GM19468 (cell line): Measurements from ENCODE around the gene SZT2.
A peak's percentile ranks its signal among the peaks of the same experiment; 100 is the strongest.
"Not testable (repeated sequence)": the region's sequence is repeated elsewhere in the genome, so short reads cannot be mapped to it uniquely, and the experiment has no call there.

Experiments used
- ATAC-seq: cut with Tn5 transposase; IDR thresholded peaks from one replicate; pipeline ENCODE4 v1.9.1; 2021; ENCODE audit warnings: mild to moderate bottlenecking, moderate library complexity, moderate number of reproducible peaks; ENCODE audit not compliant: unreplicated experiment; ENCODE audit errors: extremely low read depth

The SZT2 gene

DNA sequence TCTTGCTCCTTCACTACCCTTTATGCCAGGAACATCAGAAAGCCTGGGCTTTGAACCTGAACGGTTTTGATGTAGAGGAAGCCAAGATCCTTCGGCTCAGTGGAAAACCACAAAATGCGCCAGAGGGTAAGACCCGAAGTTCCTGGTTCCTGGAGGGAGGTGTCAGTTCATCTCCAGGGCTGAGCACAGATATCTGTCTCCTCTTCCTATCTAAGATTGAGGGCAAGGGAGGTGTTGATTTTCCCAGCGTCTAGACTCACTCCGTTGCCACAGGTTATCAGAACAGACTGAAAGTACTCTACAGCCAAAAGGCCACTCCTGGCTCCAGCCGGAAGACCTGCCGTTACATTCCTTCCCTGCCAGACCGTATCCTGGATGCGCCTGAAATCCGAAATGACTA is 30.0 kb upstream of the SZT2 start:
- no peak for ATAC-seq

GRCh38 chr1:43360616-43361015 is 29.1 kb upstream of the SZT2 start:
- ATAC-seq = no peak

- no peak for ATAC-seq
Measured at GRCh38 chr1:43363283-43363934, 26.3 kb upstream of the SZT2 start.

GRCh38 chr1:43363935-43364525 is 25.7 kb upstream of the SZT2 start:
- ATAC-seq = no peak

GRCh38 chr1:43365678-43366077 is 24.0 kb upstream of the SZT2 start:
- ATAC-seq = no peak

DNA sequence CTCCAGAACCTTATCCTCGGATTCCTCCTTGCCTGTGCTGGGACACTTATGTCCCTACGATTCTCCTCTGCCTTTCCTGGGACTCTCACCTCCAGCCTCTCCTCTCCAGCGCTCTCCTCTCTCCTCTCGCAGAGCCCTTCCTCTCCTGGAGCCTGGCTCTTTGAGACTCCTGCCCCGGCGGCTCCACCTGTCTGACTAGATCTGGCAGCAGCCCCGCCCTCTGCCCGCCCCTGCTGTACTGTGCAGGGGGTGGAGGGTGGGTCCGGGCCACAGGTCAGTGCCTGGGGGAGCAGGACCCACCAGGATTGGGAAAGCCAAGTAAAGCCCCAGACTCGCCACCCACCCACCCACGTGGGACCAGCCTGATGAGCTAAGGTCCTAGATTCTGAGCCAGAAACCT is 23.5 kb upstream of the SZT2 start:
- ATAC-seq = no peak

DNA sequence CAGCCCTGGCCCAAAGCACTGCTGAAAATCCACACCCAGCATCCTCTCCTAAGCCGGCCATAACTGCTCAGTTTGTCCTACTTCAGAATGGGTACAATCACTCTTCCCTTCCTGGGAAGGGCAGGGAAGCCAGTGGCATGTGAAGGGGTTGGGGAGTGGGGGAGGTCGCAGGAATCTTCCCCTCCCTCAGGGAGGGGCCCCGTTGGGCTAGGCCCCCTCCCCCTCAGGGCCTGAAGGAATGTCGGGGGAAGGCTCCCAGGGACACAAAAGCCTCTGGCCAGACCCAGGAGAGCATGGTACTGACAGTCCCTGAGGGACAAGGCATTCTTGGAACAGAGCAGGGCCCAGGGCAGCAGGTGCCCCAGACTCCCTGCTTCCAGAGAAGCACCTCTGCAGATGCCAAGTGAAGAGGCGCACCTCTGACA is 23.1 kb upstream of the SZT2 start:
- no peak for ATAC-seq

DNA sequence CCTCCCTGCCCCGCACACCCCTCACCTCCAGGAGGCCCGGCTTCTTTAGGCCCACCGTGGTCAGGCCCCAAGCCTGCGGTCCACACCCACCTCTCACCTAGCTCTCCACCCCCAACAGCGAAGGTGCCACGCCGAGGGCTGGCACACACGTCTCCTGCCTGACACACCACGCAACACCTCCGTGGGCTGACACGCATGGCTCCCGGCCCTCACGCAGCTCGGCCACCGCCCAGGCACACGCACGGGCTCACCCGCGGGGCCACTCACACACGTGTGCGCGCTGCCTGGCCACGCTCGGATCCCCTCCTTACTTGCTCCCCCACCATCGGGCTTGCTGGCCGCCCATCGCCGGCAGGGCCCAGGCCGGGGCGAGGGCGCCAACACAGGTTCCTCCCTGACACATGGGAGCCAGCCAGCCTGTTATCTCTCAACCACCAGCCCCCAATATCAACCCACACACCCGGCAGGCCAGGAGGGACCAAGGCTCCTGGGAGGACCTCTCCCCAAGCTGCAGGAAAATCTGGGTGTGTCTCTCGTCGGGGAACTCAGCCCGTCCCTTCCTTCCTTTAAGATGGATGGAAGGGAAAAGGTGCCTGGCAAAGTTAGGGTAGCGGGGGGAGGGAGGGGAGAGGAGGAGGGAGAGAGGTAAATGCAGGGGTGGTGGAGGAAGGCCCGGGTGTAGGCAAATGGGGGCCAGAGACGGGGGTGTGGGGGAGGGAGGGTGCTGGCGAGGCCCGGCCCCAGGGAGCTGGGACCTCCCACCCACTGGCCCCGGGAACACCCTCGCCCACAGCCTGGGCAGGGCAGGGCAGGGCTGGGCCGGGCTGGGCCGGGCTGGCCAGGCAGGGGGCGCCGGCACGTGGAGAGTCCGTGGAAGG is 22.4 kb upstream of the SZT2 start:
- ATAC-seq = no peak

- ATAC-seq = peak; percentile 34
Measured at GRCh38 chr1:43367904-43368645, 21.6 kb upstream of the SZT2 start, which contains the start of gene ELOVL1. TSS of gene ELOVL1 (minus strand) at chr1:43368011. CDS start at chr1:43365609, 2,402 bp downstream.

DNA sequence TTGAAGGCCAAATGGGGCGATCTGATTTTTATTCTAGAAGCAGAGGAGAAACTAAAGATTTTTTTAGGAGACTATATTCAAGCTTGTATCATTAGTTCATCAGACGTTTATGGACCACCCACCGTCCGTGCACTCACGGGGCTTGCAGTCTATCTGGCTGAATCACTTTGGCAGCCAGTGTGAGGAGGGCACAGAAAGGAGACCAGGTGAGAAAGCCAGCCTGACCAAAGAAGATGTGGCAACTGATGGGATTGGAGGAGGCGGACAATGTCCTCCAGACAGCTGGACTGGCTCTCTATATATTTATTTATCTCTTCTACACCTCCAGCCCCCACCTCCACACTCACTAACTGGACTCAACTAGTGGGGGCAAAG is 21.1 kb upstream of the SZT2 start:
- no peak for ATAC-seq

GRCh38 chr1:43369779-43370178 is 19.9 kb upstream of the SZT2 start:
- not testable (repeated sequence) for ATAC-seq

DNA sequence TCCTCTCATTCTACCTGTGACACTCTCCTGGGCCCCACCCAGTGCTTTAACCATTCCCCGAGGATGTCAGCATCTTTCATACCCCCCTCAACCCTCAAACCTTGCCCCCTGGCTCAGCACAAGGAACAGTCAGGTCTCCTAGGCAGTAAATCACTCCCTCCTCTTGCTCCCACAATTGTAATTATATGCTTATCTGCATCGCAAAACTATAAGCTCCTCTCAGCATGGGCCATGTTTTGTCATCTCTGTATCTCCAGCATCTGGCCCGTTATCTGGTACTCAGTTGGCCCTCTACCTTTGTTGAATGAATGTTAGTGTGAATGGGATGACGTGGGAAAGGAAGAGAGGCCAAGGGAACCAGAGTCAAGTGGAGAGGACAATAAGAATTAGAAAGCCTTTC is 19.1 kb upstream of the SZT2 start:
- ATAC-seq = no peak

- ATAC-seq = no peak
Measured at GRCh38 chr1:43372172-43372571, 17.5 kb upstream of the SZT2 start.

- ATAC-seq = no peak
Measured at GRCh38 chr1:43373066-43373940, 16.4 kb upstream of the SZT2 start.

GRCh38 chr1:43376723-43377235 is 12.9 kb upstream of the SZT2 start:
- ATAC-seq = no peak

GRCh38 chr1:43377831-43378230 is 11.9 kb upstream of the SZT2 start:
- no peak for ATAC-seq

DNA sequence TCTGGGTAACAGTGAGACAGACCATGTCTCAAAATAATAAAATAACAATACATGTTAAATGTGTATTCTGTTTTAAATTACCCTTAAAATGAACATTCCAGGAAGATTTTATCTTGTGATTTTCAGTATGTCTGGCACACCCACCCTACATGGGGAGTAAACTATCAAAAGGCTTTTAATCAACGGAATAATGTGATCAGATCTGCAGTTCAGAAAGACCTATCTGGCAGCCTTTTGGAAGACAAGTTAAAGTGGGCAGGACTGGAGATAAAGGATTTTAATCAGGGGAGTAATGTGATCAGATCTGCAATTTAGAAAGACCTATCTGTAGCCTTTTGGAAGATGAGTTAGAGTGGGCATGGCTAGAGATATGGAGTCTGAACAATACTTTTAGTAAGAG is 10.2 kb upstream of the SZT2 start:
- ATAC-seq = no peak

DNA sequence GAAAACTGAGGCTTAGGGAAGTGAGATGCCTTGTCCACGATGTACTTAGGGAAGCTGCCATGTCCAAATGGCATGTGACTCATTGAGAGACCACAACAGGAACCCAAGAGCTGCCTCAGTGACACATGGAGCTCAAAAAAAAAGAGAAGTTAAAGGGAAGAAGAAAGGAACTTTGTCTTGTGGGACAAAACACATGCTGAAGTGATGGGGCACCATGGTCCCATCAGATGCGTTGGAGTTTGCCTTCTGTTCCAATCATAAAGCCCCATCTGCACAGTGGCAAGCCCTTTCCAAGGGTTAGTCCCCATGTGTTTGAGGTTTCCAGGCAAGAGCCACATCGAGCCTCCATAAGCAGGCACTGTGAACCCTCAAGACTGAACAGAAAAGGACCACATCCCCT is 8.1 kb upstream of the SZT2 start:
- ATAC-seq = no peak

GRCh38 chr1:43382027-43382779 is 7.5 kb upstream of the SZT2 start:
- no peak for ATAC-seq
